SK-N-SH (cell line): Measurements from ENCODE around the gene NTMT1. TPM values are rescaled to one million over a fixed set of nuclear protein-coding genes. Genes with fewer than 3 reads are reported as not detected.

Experiments
- CTCF ChIA-PET: fragments of 300-600, 350-600 bp; formaldehyde crosslinking; extraction: SDS; loops from one replicate; lab custom pipeline; 2021; lab: Yijun Ruan, JAX
- POLR2A ChIA-PET: fragments of 350-600 bp; sonication (Branson Sonifier 250); formaldehyde crosslinking; extraction: SDS; loops from one replicate; lab custom pipeline; 2020; ENCODE audit warnings: antibody characterized with exemption, inconsistent platforms; lab: Yijun Ruan, JAX
- DNase-seq: peaks from one replicate; pipeline ENCODE4 v3.0.0; 2012
- H2AFZ ChIP-seq: fragments of 200-600 bp; sonication (generic); 2 replicates; pipeline ENCODE4 v1.8.1; 2016; ENCODE audit warnings: antibody characterized with exemption, mild to moderate bottlenecking, low read depth
- H3F3A ChIP-seq: fragments of 200-600 bp; sonication (generic); replicated peaks from 2 replicates; pipeline ENCODE3; 2016; ENCODE audit warnings: antibody characterized with exemption, mild to moderate bottlenecking; ENCODE audit not compliant: insufficient read depth
- H3K27ac ChIP-seq, 2 experiments: fragments of 200-500 bp in 1 of 2; fragments of 200-600 bp in 1 of 2; sonication (Bioruptor generic) in 1 of 2; sonication (generic), shearing (Covaris generic) in 1 of 2; 2 replicates each; pipeline versions ENCODE4 v1.5.1 to v1.6.1; 2014 to 2016; ENCODE audit warnings: low read depth in 2 of 2, inconsistent platforms in 1 of 2, low read length in 1 of 2, mild to moderate bottlenecking in 1 of 2, mixed read lengths in 1 of 2
- H3K27me3 ChIP-seq: fragments of 200-600 bp; sonication (generic), shearing (Covaris generic); 2 replicates; pipeline ENCODE4 v1.6.1; 2016; ENCODE audit warnings: mixed run types; ENCODE audit not compliant: insufficient read depth
- H3K36me3 ChIP-seq, 2 experiments: fragments of 200-500 bp in 1 of 2; fragments of 200-600 bp in 1 of 2; sonication (Bioruptor generic) in 1 of 2; sonication (generic) in 1 of 2; replicated peaks in 1 of 2; 2 replicates each; pipeline versions ENCODE3 to v1.5.1; 2014 to 2016; ENCODE audit warnings: low read length in 1 of 2, mild to moderate bottlenecking in 1 of 2; ENCODE audit not compliant: insufficient read depth in 2 of 2, control insufficient read depth in 1 of 2
- H3K4me1 ChIP-seq, 2 experiments: fragments of 200-500 bp in 1 of 2; fragments of 200-600 bp in 1 of 2; sonication (Bioruptor generic) in 1 of 2; sonication (generic), shearing (Covaris generic) in 1 of 2; 2 replicates each; pipeline versions ENCODE4 v1.5.1 to v1.6.1; 2014 to 2016; ENCODE audit warnings: low read depth in 1 of 2, low read length in 1 of 2, mixed run types in 1 of 2; ENCODE audit not compliant: insufficient read depth in 2 of 2, control insufficient read depth in 1 of 2
- H3K4me2 ChIP-seq: fragments of 200-600 bp; sonication (generic), shearing (Covaris generic); 2 replicates; pipeline ENCODE4 v1.6.1; 2017; ENCODE audit warnings: mixed run types
- H3K4me3 ChIP-seq, 2 experiments: fragments of 200-500 bp in 1 of 2; fragments of 200-600 bp in 1 of 2; sonication (Bioruptor generic) in 1 of 2; sonication (generic), shearing (Covaris generic) in 1 of 2; 2 replicates each; pipeline versions ENCODE4 v1.5.1 to v1.8.1; 2014 to 2016; ENCODE audit warnings: low read depth in 2 of 2, inconsistent platforms in 1 of 2, low read length in 1 of 2, mild to moderate bottlenecking in 1 of 2, mixed read lengths in 1 of 2, moderate library complexity in 1 of 2
- H3K79me2 ChIP-seq: fragments of 200-600 bp; sonication (generic); 2 replicates; pipeline ENCODE4 v1.8.1; 2017; ENCODE audit warnings: mild to moderate bottlenecking; ENCODE audit not compliant: insufficient read depth
- H3K9ac ChIP-seq: fragments of 200-600 bp; sonication (generic); 2 replicates; pipeline ENCODE4 v1.6.1; 2017; ENCODE audit warnings: mixed run types
- H3K9me2 ChIP-seq: fragments of 200-600 bp; sonication (generic); 2 replicates; pipeline ENCODE4 v1.6.1; 2017; ENCODE audit warnings: mixed run types
- H3K9me3 ChIP-seq: fragments of 200-600 bp; sonication (generic); 2 replicates; pipeline ENCODE4 v1.6.1; 2017; ENCODE audit warnings: mixed run types, mild to moderate bottlenecking, moderate library complexity
- H4K20me1 ChIP-seq: fragments of 200-600 bp; sonication (generic); 2 replicates; pipeline ENCODE4 v1.6.1; 2017; ENCODE audit warnings: mild to moderate bottlenecking, mixed run types; ENCODE audit not compliant: insufficient read depth
- CHD2 ChIP-seq: fragments of 150-350 bp; IDR thresholded peaks from 2 replicates; pipeline ENCODE4 v1.6.1; 2018; ENCODE audit warnings: low read length; ENCODE audit not compliant: partially characterized antibody
- ELF1 ChIP-seq: IDR thresholded peaks from 2 replicates; pipeline ENCODE4 v1.4.0; 2012
- EP300 ChIP-seq, 2 experiments: IDR thresholded peaks; 2 replicates each; pipeline versions ENCODE4 v1.4.0 to v1.6.1; 2012; ENCODE audit warnings: borderline replicate concordance in 1 of 2, low read depth in 1 of 2, low read length in 1 of 2
- FOSL2 ChIP-seq: IDR thresholded peaks from 2 replicates; pipeline ENCODE4 v1.4.0; 2012; ENCODE audit warnings: low read depth, mild to moderate bottlenecking, moderate library complexity, borderline replicate concordance
- FOXJ3 ChIP-seq: sonication (generic); formaldehyde crosslinking; IDR thresholded peaks from 2 replicates; pipeline ENCODE4 v1.5.1; 2020; ENCODE audit warnings: mild to moderate bottlenecking, missing genetic modification reagents
- GATA2 ChIP-seq: sonication (generic); formaldehyde crosslinking; IDR thresholded peaks from 2 replicates; pipeline ENCODE4 v1.5.0; 2020; ENCODE audit warnings: mild to moderate bottlenecking, missing genetic modification reagents
- MAX ChIP-seq: IDR thresholded peaks from 2 replicates; pipeline ENCODE4 v1.4.0; 2012; ENCODE audit warnings: low read depth
- NFIC ChIP-seq: IDR thresholded peaks from 2 replicates; pipeline ENCODE4 v1.4.0; 2012; ENCODE audit warnings: borderline replicate concordance
- NRF1 ChIP-seq: IDR thresholded peaks from 2 replicates; pipeline ENCODE4 v1.6.1; 2012; ENCODE audit warnings: low read depth, mild to moderate bottlenecking, low read length
- REST ChIP-seq: IDR thresholded peaks from 2 replicates; pipeline ENCODE4 v1.6.1; 2012; ENCODE audit warnings: mild to moderate bottlenecking, low read depth, low read length, moderate library complexity
- RFX5 ChIP-seq: IDR thresholded peaks from 2 replicates; pipeline ENCODE4 v1.6.1; 2012; ENCODE audit warnings: mild to moderate bottlenecking, improper control_type of control experiment, low read length
- TAF1 ChIP-seq: IDR thresholded peaks from 2 replicates; pipeline ENCODE4 v1.6.1; 2012; ENCODE audit warnings: low read depth, mild to moderate bottlenecking, low read length, moderate library complexity, borderline replicate concordance
- TEAD4 ChIP-seq: IDR thresholded peaks from 2 replicates; pipeline ENCODE4 v1.4.0; 2012; ENCODE audit warnings: mild to moderate bottlenecking, borderline replicate concordance; ENCODE audit not compliant: insufficient read depth
- USF1 ChIP-seq: IDR thresholded peaks from 2 replicates; pipeline ENCODE4 v1.4.0; 2012; ENCODE audit warnings: low read depth, borderline replicate concordance
- WGBS: methylation state at CpG from one replicate; pipeline ENCODE4 v1.1.6; 2017; ENCODE audit warnings: low lambda C conversion rate; 5-methylcytosine and 5-hydroxymethylcytosine counted together
- polyA plus RNA-seq, 3 experiments: library from polyadenylated mRNA; depleted of rRNA; stranded (reverse); fragments of >200 nt; gene quantifications; 2 replicates each; pipeline ENCODE4 v1.2.3, GENCODE V29; 2012
- TF ChIP-seq, protein P1 (sequence below): IDR thresholded peaks from 2 replicates; pipeline ENCODE4 v1.4.0; 2012; ENCODE audit warnings: low read depth, borderline replicate concordance
- TF ChIP-seq, protein P2 (sequence below): fragments of 200-600 bp; sonication (generic); IDR thresholded peaks from 2 replicates; pipeline ENCODE4 v1.6.1; 2017; ENCODE audit warnings: antibody characterized with exemption, mild to moderate bottlenecking, moderate library complexity

Gene NTMT1
- polyA plus RNA-seq, 1 of the 3 experiments (the other 2 are of a cell fraction) = 78.3 TPM

DNA sequence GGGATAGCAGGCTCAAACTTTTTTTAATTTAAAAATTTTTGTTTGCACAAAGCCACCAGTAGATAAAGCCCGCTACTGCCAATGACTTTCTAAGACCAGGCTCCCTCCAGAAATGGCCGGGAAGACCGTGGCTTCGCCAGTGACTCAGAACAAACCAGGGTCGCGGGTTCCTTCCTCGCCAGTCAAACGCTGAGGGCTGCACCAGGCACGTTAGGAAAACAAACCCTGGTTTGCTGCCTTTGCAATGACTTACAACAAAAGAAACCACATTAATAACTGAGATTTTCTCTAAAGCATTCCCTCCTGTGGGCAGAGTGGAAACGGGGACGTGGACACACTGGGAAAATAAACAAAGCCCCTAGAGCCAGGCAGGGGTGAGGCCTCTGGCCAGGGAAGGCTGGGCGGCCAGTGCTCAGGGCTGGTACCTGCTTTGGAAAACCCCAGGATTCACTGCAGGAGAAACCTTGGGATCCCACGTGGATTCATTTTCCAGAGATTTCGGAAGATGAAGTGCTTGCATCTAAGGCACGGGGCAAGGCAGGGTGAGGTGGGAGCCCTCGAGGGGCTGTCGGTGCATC lies 43.3 kb downstream of the NTMT1 start:
- Histone ChIP-seq H3K36me3 (no peaks in the 10 kb centered on the region), H3K4me2 (no peak overlapping the region), H3F3A (peaks cover 3% of the 10 kb centered on the region), H3K4me1 (peaks cover 0 to 23% of the 10 kb centered on the region in 2 experiments; a peak in 1 of 4 replicates), H3K9me2 (no peaks in the 10 kb centered on the region), H2AFZ (no peak overlapping the region), H3K4me3 (no peak overlapping the region), H3K9ac (no peak overlapping the region), H3K27ac (no peak overlapping the region), H3K9me3 (no peaks in the 10 kb centered on the region), H3K79me2 (no peaks in the 10 kb centered on the region), H3K27me3 (no peaks in the 10 kb centered on the region), H4K20me1 (no peaks in the 10 kb centered on the region)
- TF ChIP-seq TEAD4 = no peak
- no peak for TF ChIP-seq REST
- no peak for TF ChIP-seq TAF1
- no peak for TF ChIP-seq CHD2
- TF ChIP-seq MAX = no peak
- no peak for TF ChIP-seq EP300 (IDR thresholded peaks at IDR 0.05; ENCODE audit: borderline replicate concordance in 1 of 2, low read depth in 1 of 2, low read length in 1 of 2)
- WGBS = 84% methylated on average over 17 of the region's 17 CpGs
- CTCF ChIA-PET = no interaction called here
- POLR2A ChIA-PET = no interaction called here
- DNase-seq = no peak

DNA sequence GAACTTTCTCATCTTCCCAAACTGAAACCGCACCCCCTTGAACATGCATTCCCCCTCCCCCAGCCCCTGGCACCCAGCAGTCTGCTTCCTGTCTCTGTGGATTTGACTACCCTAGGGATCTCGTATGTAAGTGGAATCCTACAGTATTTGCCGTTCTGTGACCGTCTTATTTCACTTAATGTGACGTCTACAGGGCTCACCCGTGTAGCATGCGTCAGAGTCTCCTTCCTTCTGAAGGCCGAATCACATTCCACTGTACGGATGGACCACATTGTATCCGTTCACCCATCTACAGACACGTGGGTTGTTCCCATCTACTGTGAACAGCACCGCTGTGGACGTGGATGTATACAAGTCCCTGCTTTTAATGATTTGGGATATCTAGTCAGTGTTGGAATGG lies 44.0 kb downstream of the NTMT1 start:
- Histone ChIP-seq H3K9ac (no peak overlapping the region), H3K27ac (no peak overlapping the region), H3K9me2 (no peaks in the 10 kb centered on the region), H3K27me3 (no peaks in the 10 kb centered on the region), H3K9me3 (no peaks in the 10 kb centered on the region), H3K36me3 (no peaks in the 10 kb centered on the region), H4K20me1 (no peaks in the 10 kb centered on the region), H2AFZ (no peak overlapping the region), H3K4me2 (no peak overlapping the region), H3K4me1 (peaks cover 0 to 27% of the 10 kb centered on the region in 2 experiments; a peak in 1 of 4 replicates), H3K4me3 (no peak overlapping the region), H3K79me2 (no peaks in the 10 kb centered on the region), H3F3A (peaks cover 3% of the 10 kb centered on the region)
- ChIA-PET POLR2A (no interaction called here), CTCF (no interaction called here)
- WGBS = 90% methylated on average over 13 of the region's 13 CpGs
- no peak for DNase-seq
- TF ChIP-seq FOXJ3 (CRISPR knock-in tag) = no peak
- TF ChIP-seq FOSL2 = no peak
- TF ChIP-seq, protein P1, sequence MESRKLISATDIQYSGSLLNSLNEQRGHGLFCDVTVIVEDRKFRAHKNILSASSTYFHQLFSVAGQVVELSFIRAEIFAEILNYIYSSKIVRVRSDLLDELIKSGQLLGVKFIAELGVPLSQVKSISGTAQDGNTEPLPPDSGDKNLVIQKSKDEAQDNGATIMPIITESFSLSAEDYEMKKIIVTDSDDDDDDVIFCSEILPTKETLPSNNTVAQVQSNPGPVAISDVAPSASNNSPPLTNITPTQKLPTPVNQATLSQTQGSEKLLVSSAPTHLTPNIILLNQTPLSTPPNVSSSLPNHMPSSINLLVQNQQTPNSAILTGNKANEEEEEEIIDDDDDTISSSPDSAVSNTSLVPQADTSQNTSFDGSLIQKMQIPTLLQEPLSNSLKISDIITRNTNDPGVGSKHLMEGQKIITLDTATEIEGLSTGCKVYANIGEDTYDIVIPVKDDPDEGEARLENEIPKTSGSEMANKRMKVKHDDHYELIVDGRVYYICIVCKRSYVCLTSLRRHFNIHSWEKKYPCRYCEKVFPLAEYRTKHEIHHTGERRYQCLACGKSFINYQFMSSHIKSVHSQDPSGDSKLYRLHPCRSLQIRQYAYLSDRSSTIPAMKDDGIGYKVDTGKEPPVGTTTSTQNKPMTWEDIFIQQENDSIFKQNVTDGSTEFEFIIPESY = no peak
- no peak for TF ChIP-seq RFX5
- no peak for TF ChIP-seq NFIC
- TF ChIP-seq USF1 = no peak
- no peak for TF ChIP-seq NRF1
- TF ChIP-seq, protein P2, sequence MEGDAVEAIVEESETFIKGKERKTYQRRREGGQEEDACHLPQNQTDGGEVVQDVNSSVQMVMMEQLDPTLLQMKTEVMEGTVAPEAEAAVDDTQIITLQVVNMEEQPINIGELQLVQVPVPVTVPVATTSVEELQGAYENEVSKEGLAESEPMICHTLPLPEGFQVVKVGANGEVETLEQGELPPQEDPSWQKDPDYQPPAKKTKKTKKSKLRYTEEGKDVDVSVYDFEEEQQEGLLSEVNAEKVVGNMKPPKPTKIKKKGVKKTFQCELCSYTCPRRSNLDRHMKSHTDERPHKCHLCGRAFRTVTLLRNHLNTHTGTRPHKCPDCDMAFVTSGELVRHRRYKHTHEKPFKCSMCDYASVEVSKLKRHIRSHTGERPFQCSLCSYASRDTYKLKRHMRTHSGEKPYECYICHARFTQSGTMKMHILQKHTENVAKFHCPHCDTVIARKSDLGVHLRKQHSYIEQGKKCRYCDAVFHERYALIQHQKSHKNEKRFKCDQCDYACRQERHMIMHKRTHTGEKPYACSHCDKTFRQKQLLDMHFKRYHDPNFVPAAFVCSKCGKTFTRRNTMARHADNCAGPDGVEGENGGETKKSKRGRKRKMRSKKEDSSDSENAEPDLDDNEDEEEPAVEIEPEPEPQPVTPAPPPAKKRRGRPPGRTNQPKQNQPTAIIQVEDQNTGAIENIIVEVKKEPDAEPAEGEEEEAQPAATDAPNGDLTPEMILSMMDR = no peak
- TF ChIP-seq GATA2 = no peak
- no peak for TF ChIP-seq ELF1
